ENCODE results near the gene AGO4.
"Not testable (repeated sequence)": the region's sequence is repeated elsewhere in the genome, so short reads cannot be mapped to it uniquely, and the experiment has no call there.

The AGO4 gene

DNA sequence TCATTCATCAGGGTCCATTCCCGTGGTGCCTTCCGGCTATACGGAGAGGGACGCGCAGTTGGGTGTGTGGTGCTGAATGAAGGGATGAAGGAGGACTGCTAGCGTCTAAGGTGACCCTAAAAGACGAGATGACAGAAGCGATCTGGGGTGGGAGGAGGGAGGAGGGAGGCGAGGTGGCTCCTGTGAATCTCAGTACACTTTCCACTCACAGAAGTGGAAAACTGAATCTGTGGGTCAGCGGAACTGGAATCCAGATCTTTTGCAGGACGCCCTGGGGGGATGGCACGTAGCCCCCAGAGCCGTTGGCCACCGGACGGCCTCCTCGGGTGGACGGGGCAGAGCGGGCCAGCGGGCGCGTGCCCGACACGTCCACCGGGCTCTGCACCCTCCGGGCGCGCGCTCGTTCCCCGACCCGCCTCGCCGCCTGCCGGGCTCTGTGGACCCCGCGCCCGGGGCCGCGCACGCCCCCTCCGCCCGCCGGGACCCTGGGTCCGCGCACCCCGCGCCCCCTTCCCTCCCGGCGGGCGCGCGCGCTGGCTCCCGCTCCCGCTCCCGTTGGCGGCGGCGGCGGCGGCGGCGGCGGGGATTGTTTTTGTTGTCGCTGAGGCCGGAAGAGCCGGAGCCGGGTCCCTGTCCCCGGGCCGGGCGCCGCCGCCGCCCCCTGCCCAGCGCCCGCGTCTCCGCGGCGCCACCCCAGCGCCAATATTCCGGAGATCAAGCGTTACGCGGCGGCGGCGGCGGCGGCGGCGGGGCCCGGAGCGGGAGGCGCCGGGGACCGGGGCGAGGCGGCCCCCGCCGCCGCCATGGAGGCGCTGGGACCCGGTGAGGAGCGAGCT, at the start of gene AGO4:
Gene AGO4 (plus strand): TSS at position 403 of the 836 bp plus-strand sequence. CDS start 401 bp downstream, at position 804.
- peak within 1 kb of the TSS; percentile 65 for H3K9ac ChIP-seq (ENCODE audit: low read depth, low read length)
- peaks cover 6% of the 10 kb centered on the region; the same call in 1 of the 2 replicates for H3K4me1 ChIP-seq (ENCODE audit: insufficient read depth, low read length)
- H3K4me3 ChIP-seq (ENCODE audit: low read length) = peak within 1 kb of the TSS; percentile 75
- H3K36me3 ChIP-seq (ENCODE audit: insufficient read depth, low read depth, low read length) = no peaks in the 10 kb centered on the region
- H3K27me3 ChIP-seq (ENCODE audit: insufficient read depth, low read length) = peaks cover 8% of the 10 kb centered on the region; the same call in 1 of the 2 replicates
- no peaks in the 10 kb centered on the region for H3K9me3 ChIP-seq (ENCODE audit: insufficient read depth, low read depth, low read length)
- no peak within 1 kb of the TSS for H3K27ac ChIP-seq (ENCODE audit: low read length)

DNA sequence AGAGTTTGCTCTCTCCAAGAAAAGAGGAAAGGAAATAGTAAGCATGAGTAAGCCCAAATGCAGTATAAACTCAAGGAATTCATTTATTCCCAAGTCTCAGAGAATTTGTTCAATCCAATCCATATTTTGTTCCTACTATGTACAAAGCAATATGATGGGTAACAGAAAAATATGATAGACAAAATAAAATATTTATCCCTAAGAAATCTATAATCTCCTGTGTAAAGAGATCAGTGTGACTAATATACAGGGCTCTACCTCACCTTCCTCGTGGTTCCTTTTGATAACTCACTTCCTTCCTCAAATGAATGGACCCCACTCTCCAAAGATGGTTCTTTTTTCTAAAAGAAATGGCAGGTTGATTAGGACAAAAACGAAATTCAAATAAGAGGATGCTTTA, 45.7 kb upstream of the AGO4 start:
- Histone ChIP-seq H3K9me3 (ENCODE audit: insufficient read depth, low read depth, low read length) (no peaks in the 10 kb centered on the region), H3K4me1 (ENCODE audit: insufficient read depth, low read length) (no peaks in the 10 kb centered on the region), H3K9ac (ENCODE audit: low read depth, low read length) (no peak overlapping the region), H3K27me3 (ENCODE audit: insufficient read depth, low read length) (no peaks in the 10 kb centered on the region), H3K36me3 (ENCODE audit: insufficient read depth, low read depth, low read length) (peaks cover 84% of the 10 kb centered on the region), H3K4me3 (ENCODE audit: low read length) (no peak overlapping the region), H3K27ac (ENCODE audit: low read length) (no peak overlapping the region)

DNA sequence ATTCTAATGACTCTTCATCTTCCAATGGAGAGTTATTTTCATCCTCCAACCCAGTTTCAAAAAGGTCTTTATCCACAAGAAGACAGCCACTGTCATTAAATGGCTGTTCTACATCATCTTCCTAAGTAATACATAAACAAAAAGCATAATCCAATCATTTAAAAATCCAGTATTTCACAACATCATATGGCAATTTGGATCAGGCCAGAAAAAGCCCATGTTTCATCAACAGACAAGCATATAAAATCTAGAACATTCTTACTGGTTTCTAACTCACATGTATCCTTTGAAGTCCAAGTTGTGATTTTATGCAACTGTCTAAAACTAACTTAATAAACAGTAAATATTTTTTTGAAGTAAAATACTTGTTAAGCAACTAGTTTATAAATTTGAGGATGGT, 44.6 kb upstream of the AGO4 start:
- Histone ChIP-seq H3K9ac (ENCODE audit: low read depth, low read length) (no peak overlapping the region), H3K9me3 (ENCODE audit: insufficient read depth, low read depth, low read length) (no peaks in the 10 kb centered on the region), H3K36me3 (ENCODE audit: insufficient read depth, low read depth, low read length) (peaks cover 79% of the 10 kb centered on the region)

DNA sequence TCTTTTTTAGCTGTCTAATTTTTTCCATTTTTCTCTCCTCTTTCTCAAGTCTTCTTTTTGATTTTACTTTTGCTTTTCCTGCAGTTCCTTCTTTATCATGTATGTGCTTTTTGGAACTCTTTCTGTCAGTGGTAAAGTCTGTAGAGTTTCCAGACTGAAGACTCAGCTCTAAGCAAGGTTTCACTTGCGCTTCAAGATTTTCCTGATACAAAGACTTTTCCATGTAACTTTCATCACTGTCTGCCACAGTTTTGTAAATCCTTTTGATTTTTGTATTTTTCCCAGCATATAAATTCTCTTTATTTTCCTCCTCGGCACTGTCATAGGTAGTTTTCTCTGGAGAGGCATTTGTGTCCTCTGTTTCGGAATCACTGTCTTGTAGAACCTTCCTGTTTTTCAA, 43.5 kb upstream of the AGO4 start:
- H3K27me3 ChIP-seq (ENCODE audit: insufficient read depth, low read length) = no peaks in the 10 kb centered on the region
- no peak overlapping the region for H3K27ac ChIP-seq (ENCODE audit: low read length)
- H3K9ac ChIP-seq (ENCODE audit: low read depth, low read length) = no peak overlapping the region
- H3K4me1 ChIP-seq (ENCODE audit: insufficient read depth, low read length) = no peaks in the 10 kb centered on the region
- H3K9me3 ChIP-seq (ENCODE audit: insufficient read depth, low read depth, low read length) = no peaks in the 10 kb centered on the region
- peaks cover 69% of the 10 kb centered on the region for H3K36me3 ChIP-seq (ENCODE audit: insufficient read depth, low read depth, low read length)
- H3K4me3 ChIP-seq (ENCODE audit: low read length) = no peak overlapping the region

More for the DNA sequence above, 44.6 kb upstream of the AGO4 start:
- Histone ChIP-seq H3K4me1 (ENCODE audit: insufficient read depth, low read length) (no peaks in the 10 kb centered on the region), H3K27me3 (ENCODE audit: insufficient read depth, low read length) (no peaks in the 10 kb centered on the region), H3K27ac (ENCODE audit: low read length) (no peak overlapping the region), H3K4me3 (ENCODE audit: low read length) (no peak overlapping the region)

DNA sequence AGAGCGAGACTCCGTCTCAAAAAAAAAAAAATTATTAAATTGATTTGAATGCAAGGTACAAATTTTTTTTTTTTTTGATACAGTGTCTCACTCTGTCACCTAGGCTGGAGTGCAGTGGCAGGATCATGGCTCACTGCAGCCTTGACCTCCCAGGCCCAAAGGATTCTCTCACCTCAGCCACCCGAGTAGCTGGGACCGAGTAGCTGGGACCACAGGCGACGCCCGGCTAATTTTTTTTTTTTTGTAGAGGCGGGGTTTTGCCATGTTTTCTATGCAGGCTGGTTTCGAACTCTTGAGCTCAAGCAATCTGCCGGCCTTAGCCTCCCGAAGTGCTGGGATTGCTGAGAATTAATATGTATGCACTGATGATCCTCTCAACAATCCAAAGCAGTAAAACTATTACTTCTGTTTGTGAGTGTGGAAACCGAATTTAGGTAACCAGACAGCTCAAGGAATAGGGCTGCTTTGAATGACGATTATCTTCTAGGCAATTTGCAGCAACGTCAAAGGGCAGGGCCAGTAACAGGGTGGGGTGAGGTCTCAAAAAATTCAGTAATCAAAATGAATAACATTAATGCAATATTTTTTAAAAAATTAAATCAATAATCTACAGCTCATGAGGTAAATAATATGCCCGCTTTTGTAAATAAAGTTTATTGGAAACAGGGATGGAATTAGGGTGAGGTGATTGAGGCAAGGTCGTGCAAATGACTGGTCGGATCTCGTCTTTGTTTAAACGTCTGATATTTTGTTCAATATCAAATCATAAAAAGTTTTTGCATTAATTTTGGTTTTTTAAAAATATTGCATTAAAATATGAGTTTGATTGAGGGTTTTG, 39.2 kb upstream of the AGO4 start:
- Histone ChIP-seq H3K27ac (ENCODE audit: low read length) (peak overlapping the region; percentile 76), H3K9ac (ENCODE audit: low read depth, low read length) (peak overlapping the region; percentile 96), H3K4me1 (ENCODE audit: insufficient read depth, low read length) (no peaks in the 10 kb centered on the region), H3K4me3 (ENCODE audit: low read length) (peak overlapping the region; percentile 93), H3K36me3 (ENCODE audit: insufficient read depth, low read depth, low read length) (peaks cover 27% of the 10 kb centered on the region), H3K9me3 (ENCODE audit: insufficient read depth, low read depth, low read length) (no peaks in the 10 kb centered on the region), H3K27me3 (ENCODE audit: insufficient read depth, low read length) (no peaks in the 10 kb centered on the region)

DNA sequence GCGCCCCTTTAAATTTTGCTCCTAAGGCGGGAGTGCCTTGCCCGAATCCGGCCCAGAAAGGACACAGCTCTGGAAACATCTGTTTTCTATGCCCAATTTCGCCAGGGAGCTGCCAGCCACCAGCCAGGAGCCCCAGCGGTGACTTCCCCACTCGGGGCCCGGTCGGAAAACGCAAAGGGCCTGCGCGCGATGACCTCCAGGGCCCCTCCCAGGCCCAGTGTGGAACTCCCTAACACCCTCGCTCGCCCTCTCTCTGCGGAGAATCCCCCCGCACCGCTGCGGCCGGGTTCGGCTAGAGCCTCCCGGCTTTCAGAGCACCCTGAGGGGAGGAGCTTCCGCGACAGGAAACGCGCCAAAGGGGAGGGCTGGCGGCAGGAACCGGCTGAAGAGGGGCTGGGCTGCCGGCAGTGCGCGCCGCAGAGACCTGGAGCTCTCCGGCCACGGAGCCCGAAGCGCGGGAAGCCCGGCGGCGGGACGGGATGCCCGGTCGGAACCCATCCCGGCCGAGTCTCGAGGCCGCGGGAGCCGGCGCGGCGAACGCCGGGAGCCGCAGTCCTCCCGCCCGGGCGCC, 38.5 kb upstream of the AGO4 start:
- Histone ChIP-seq H3K9ac (ENCODE audit: low read depth, low read length) (peak overlapping the region; percentile 96), H3K4me1 (ENCODE audit: insufficient read depth, low read length) (no peaks in the 10 kb centered on the region), H3K4me3 (ENCODE audit: low read length) (peak overlapping the region; percentile 93), H3K27ac (ENCODE audit: low read length) (peak overlapping the region; percentile 76), H3K27me3 (ENCODE audit: insufficient read depth, low read length) (no peaks in the 10 kb centered on the region), H3K36me3 (ENCODE audit: insufficient read depth, low read depth, low read length) (peaks cover 20% of the 10 kb centered on the region), H3K9me3 (ENCODE audit: insufficient read depth, low read depth, low read length) (no peaks in the 10 kb centered on the region)

DNA sequence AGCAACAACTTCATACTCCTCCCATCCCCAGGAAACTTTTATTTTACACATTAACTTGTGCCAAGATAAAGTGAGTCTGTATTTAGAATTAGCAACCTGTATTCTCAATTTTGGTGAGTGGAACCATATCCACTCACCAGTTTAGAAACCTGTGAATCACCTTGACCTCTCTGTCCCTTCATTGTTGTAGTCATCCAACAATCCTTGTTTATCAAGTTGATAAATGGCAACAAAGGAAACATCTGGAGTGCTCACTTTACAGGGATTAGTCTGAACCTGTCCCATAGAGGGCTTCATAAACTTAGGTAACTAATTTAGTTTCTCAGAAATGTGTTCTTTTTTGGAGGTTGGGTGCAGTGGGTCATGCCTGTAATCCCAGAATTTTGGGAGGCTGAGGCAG, 34.1 kb upstream of the AGO4 start:
- Histone ChIP-seq H3K9ac (ENCODE audit: low read depth, low read length) (no peak overlapping the region), H3K36me3 (ENCODE audit: insufficient read depth, low read depth, low read length) (no peaks in the 10 kb centered on the region), H3K9me3 (ENCODE audit: insufficient read depth, low read depth, low read length) (no peaks in the 10 kb centered on the region), H3K4me3 (ENCODE audit: low read length) (no peak overlapping the region), H3K4me1 (ENCODE audit: insufficient read depth, low read length) (no peaks in the 10 kb centered on the region), H3K27me3 (ENCODE audit: insufficient read depth, low read length) (no peaks in the 10 kb centered on the region), H3K27ac (ENCODE audit: low read length) (no peak overlapping the region)

DNA sequence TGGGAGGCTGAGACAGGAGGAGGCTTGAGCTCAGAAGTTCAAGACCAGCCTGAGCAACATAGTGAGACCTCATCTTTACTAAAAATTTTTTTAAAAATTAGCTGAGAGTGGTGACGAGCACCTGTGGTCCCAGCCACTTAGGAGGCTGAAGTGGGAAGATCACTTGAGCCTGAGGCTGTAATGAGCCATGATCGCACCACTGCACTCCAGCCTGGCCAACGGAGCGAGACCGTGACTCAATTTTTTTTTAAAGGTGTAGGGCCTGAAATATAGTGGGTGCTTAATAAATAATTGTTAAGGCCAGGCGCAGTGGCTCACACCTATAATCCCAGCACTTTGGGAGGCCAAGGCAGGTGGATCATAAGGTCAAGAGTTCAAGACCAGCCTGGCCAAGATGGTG, 31.6 kb upstream of the AGO4 start:
- H3K4me3 ChIP-seq (ENCODE audit: low read length); H3K27me3 ChIP-seq (ENCODE audit: insufficient read depth, low read length); H3K9me3 ChIP-seq (ENCODE audit: insufficient read depth, low read depth, low read length); H3K9ac ChIP-seq (ENCODE audit: low read depth, low read length); H3K36me3 ChIP-seq (ENCODE audit: insufficient read depth, low read depth, low read length); H3K27ac ChIP-seq (ENCODE audit: low read length); H3K4me1 ChIP-seq (ENCODE audit: insufficient read depth, low read length): not testable (repeated sequence)

DNA sequence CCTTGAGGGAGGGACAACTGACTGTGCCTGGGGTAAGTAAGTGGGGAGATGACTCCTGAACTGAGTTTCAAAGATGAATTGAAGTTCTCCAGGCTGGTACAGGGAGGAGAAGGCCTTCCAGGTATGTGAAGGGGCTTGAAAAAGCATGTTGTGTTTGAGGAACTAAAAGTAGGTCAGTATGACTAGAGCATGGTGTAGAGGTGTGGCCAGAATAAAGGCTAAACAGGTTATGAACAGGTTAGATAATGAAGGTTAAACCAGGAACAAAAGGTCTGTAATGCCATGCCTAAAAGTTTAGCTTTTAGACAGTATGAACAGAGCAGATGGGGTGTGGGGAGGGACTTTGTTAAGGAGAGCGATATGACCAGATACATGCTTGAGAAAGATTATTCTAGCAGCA, 30.7 kb upstream of the AGO4 start:
- Histone ChIP-seq H3K4me1 (ENCODE audit: insufficient read depth, low read length) (no peaks in the 10 kb centered on the region), H3K9me3 (ENCODE audit: insufficient read depth, low read depth, low read length) (no peaks in the 10 kb centered on the region), H3K4me3 (ENCODE audit: low read length) (no peak overlapping the region), H3K27ac (ENCODE audit: low read length) (no peak overlapping the region), H3K9ac (ENCODE audit: low read depth, low read length) (no peak overlapping the region), H3K36me3 (ENCODE audit: insufficient read depth, low read depth, low read length) (no peaks in the 10 kb centered on the region), H3K27me3 (ENCODE audit: insufficient read depth, low read length) (no peaks in the 10 kb centered on the region)

DNA sequence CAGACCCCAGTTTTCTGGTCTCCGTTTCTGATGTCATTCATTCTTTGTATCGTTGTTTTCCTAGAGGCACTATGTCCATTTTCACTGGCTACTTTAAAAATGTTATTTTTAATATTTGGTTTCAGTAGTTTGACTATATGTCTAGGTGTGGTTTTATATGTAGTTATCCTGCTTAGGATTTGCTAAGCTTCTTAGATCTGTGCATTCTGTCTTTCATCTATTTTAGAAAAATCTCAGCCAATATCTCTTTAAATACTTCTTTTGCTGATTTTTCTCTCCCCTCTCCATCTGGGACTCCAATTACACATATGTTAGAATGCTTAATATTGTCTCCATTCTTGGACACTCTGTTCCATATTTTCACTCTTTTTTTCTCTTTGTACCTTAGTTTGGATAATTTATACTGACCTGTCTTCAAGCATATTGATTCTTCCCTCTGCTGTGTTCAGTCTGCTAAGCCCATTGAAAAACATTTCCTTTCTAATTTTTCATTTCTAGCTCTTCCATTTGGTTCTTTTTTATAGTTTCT, 24.7 kb upstream of the AGO4 start:
- Histone ChIP-seq H3K27ac (ENCODE audit: low read length) (no peak overlapping the region), H3K27me3 (ENCODE audit: insufficient read depth, low read length) (no peaks in the 10 kb centered on the region), H3K9ac (ENCODE audit: low read depth, low read length) (no peak overlapping the region), H3K4me1 (ENCODE audit: insufficient read depth, low read length) (no peaks in the 10 kb centered on the region), H3K36me3 (ENCODE audit: insufficient read depth, low read depth, low read length) (no peaks in the 10 kb centered on the region), H3K4me3 (ENCODE audit: low read length) (no peak overlapping the region), H3K9me3 (ENCODE audit: insufficient read depth, low read depth, low read length) (no peaks in the 10 kb centered on the region)

DNA sequence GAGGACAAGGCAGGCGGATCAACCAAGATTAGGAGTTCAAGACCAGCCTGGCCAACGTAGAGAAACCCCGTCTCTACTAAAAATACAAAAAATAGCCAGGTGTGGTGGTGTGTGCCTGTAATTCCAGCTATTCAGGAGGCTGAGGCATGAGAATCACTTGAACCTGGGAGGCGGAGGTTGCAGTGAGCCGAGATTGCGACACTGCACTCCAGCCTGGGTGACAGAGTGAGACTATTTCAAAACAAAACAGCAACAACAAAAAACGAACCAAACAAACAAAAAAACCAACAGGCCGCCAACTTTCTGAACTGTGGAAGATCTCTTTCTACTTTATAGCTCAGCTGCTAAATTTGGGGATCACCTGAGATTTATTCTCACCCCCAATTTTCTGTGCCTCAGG, 23.5 kb upstream of the AGO4 start:
- H3K4me3 ChIP-seq (ENCODE audit: low read length) = not testable (repeated sequence)

More for the DNA sequence above, 23.5 kb upstream of the AGO4 start:
- H3K27ac ChIP-seq (ENCODE audit: low read length); H3K9me3 ChIP-seq (ENCODE audit: insufficient read depth, low read depth, low read length); H3K9ac ChIP-seq (ENCODE audit: low read depth, low read length); H3K27me3 ChIP-seq (ENCODE audit: insufficient read depth, low read length); H3K4me1 ChIP-seq (ENCODE audit: insufficient read depth, low read length); H3K36me3 ChIP-seq (ENCODE audit: insufficient read depth, low read depth, low read length): not testable (repeated sequence)
